Suppressor macrophage treated with lipopolysaccharide for 1 hour (primary cell): ENCODE data around the gene RPL12.

Source experiments
- DNase-seq, 3 donors: peaks; one replicate each; pipeline ENCODE4 v3.0.0-alpha.2; 2020 to 2022

Gene RPL12

GRCh38 chr9:127466407-127466917 lies 15.3 kb upstream of the RPL12 start:
- peak in 2 of 3 donors; percentile 41 to 47 for DNase-seq

- DNase-seq = peak; percentile 46 to 57 (median 50)
These were observed 12.7 kb upstream of the RPL12 start for GRCh38 chr9:127463911-127464310.

GRCh38 chr9:127463382-127463781 lies 12.2 kb upstream of the RPL12 start:
- DNase-seq = no peak

GRCh38 chr9:127458921-127459320 lies 7.7 kb upstream of the RPL12 start:
- DNase-seq = no peak

GRCh38 chr9:127457191-127457878 lies 6.1 kb upstream of the RPL12 start:
- DNase-seq = no peak

- DNase-seq = peak; percentile 56 to 76 (median 74)
These were observed 4.3 kb upstream of the RPL12 start for GRCh38 chr9:127455324-127455992.

GRCh38 chr9:127452691-127453090 lies 1.5 kb upstream of the RPL12 start:
- DNase-seq = no peak

GRCh38 chr9:127451858-127452656 lies 851 bp upstream of the RPL12 start:
- DNase-seq = peak; percentile 62 to 70 (median 65)

- peak in 1 of 3 donors; percentile 64 for DNase-seq
These were observed 327 bp upstream of the RPL12 start for GRCh38 chr9:127451608-127451857.

GRCh38 chr9:127450243-127450760 lies 904 bp downstream of the RPL12 start:
- peak in 2 of 3 donors; percentile 23 to 42 for DNase-seq

- no peak for DNase-seq
These were observed 1.8 kb downstream of the RPL12 start for GRCh38 chr9:127449332-127449966.

GRCh38 chr9:127448112-127448805 lies 2.9 kb downstream of the RPL12 start:
- DNase-seq = no peak

- peak; percentile 47 to 68 (median 52) for DNase-seq
These were observed 3.6 kb downstream of the RPL12 start for GRCh38 chr9:127447416-127448111.

GRCh38 chr9:127446713-127447415 lies 4.3 kb downstream of the RPL12 start:
- DNase-seq = no peak

GRCh38 chr9:127445851-127446712 lies 5.1 kb downstream of the RPL12 start:
- DNase-seq = no peak

- no peak for DNase-seq
These were observed 6.0 kb downstream of the RPL12 start for GRCh38 chr9:127444921-127445850.

- DNase-seq = no peak
These were observed 6.8 kb downstream of the RPL12 start for GRCh38 chr9:127444283-127444920.

GRCh38 chr9:127438394-127438793 lies 12.8 kb downstream of the RPL12 start:
- no peak for DNase-seq
